Myocyte (in vitro differentiated cells): ENCODE data around the gene MYBPHL. TPM values are rescaled to one million over a fixed set of nuclear protein-coding genes. Genes with fewer than 3 reads are reported as not detected.

Source experiments
- DNase-seq: peaks from one replicate; pipeline ENCODE4 v3.0.0-alpha.2; 2012; ENCODE audit warnings: low read depth
- polyA plus RNA-seq: library from polyadenylated mRNA; unstranded; fragments of >200 nt; gene quantifications from one replicate; pipeline ENCODE4 v1.2.1, GENCODE V29; 2012; ENCODE audit warnings: missing spikeins
- total RNA-seq: library from RNA; depleted of rRNA; stranded (reverse); fragments of >200 nt; gene quantifications from 2 replicates; pipeline ENCODE4 v1.2.3, GENCODE V29; 2014

MYBPHL gene
- total RNA-seq: 1.1 TPM in 1 of 2 replicates, not detected in the other
- 0.67 TPM for polyA plus RNA-seq

GRCh38 chr1:109306832-109307273 lies at the start of gene MYBPHL:
TSS of gene MYBPHL (minus strand) at chr1:109307011. CDS start at chr1:109306991, 20 bp downstream.
- peak; percentile 56 for DNase-seq

- no peak for DNase-seq
Measured at GRCh38 chr1:109356505-109356904, 49.7 kb upstream of the MYBPHL start.

- no peak for DNase-seq
Measured at GRCh38 chr1:109354929-109355328, 48.1 kb upstream of the MYBPHL start.

GRCh38 chr1:109351457-109351856 lies 44.6 kb upstream of the MYBPHL start:
- DNase-seq: no peak

- DNase-seq: no peak
Measured at GRCh38 chr1:109350655-109351054, 43.8 kb upstream of the MYBPHL start.

GRCh38 chr1:109350182-109350581 lies 43.4 kb upstream of the MYBPHL start:
- no peak for DNase-seq

- no peak for DNase-seq
Measured at GRCh38 chr1:109347511-109347910, 40.7 kb upstream of the MYBPHL start.

GRCh38 chr1:109341944-109342930 lies 35.4 kb upstream of the MYBPHL start:
- DNase-seq: no peak

- DNase-seq: no peak
Measured at GRCh38 chr1:109338608-109339007, 31.8 kb upstream of the MYBPHL start.

- no peak for DNase-seq
Measured at GRCh38 chr1:109338091-109338490, 31.3 kb upstream of the MYBPHL start.

- DNase-seq: no peak
Measured at GRCh38 chr1:109335091-109335490, 28.3 kb upstream of the MYBPHL start.

- DNase-seq: no peak
Measured at GRCh38 chr1:109331113-109331512, 24.3 kb upstream of the MYBPHL start.

- no peak for DNase-seq
Measured at GRCh38 chr1:109327285-109327684, 20.5 kb upstream of the MYBPHL start.

- DNase-seq: no peak
Measured at GRCh38 chr1:109322974-109323373, 16.2 kb upstream of the MYBPHL start.

GRCh38 chr1:109319114-109319513 lies 12.3 kb upstream of the MYBPHL start:
- no peak for DNase-seq

GRCh38 chr1:109316506-109316905 lies 9.7 kb upstream of the MYBPHL start:
- DNase-seq: no peak

- no peak for DNase-seq
Measured at GRCh38 chr1:109315288-109315687, 8.5 kb upstream of the MYBPHL start.

- DNase-seq: peak; percentile 54
Measured at GRCh38 chr1:109314795-109315194, 8.0 kb upstream of the MYBPHL start.

- DNase-seq: peak; percentile 69
Measured at GRCh38 chr1:109312978-109313775, 6.4 kb upstream of the MYBPHL start.

- peak; percentile 73 for DNase-seq
Measured at GRCh38 chr1:109312246-109312645, 5.4 kb upstream of the MYBPHL start.

GRCh38 chr1:109309347-109309746 lies 2.5 kb upstream of the MYBPHL start:
- DNase-seq: no peak
